ENCODE measurements around the gene MRTFA. TPM values are rescaled to one million over a fixed set of nuclear protein-coding genes. Genes with fewer than 3 reads are reported as not detected.

MRTFA gene
- polyA plus RNA-seq, 1 of the 3 experiments (the other 2 are of a cell fraction) = 5.8 TPM

GRCh38 chr22:40452730-40453487 lies 183.6 kb downstream of the MRTFA start (continued):
- TF ChIP-seq CHD2 (IDR thresholded peaks at IDR 0.05; ENCODE audit: low read length, partially characterized antibody) (no peak), MXI1 (IDR thresholded peaks at IDR 0.05; ENCODE audit: low read depth, low read length) (no peak), SIN3A (IDR thresholded peaks at IDR 0.05; ENCODE audit: borderline replicate concordance, low read depth, low read length) (no peak)
- TF ChIP-seq, protein P1, sequence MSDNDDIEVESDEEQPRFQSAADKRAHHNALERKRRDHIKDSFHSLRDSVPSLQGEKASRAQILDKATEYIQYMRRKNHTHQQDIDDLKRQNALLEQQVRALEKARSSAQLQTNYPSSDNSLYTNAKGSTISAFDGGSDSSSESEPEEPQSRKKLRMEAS (IDR thresholded peaks at IDR 0.05; ENCODE audit: low read depth) = no peak

DNA sequence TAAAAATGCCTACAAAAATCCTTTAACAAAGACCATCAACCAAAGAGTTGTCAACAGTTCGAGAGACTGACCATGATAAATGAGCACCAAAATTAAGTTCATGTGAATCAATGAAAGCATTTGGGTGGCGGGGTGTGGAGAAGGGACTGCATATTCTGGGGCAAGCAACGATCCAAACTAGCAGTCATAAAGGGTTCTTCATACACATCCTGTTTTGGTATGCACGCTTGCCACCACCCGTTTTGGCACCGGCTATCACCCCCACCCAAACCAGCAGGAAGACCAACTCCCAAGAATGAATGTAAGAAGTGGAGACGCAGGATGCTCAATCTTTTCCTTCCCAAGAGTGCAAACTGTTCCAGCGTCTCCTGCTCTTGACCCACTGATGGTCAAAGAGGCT lies 185.3 kb downstream of the MRTFA start:
- no peak for DNase-seq
- no peak for TF ChIP-seq TAF1 (IDR thresholded peaks at IDR 0.05; ENCODE audit: borderline replicate concordance, low read depth, low read length)
- no peak for TF ChIP-seq SIN3A (IDR thresholded peaks at IDR 0.05; ENCODE audit: borderline replicate concordance, low read depth, low read length)
- no peak for TF ChIP-seq FOSL2 (IDR thresholded peaks at IDR 0.05; ENCODE audit: borderline replicate concordance, low read depth)
- no peak for TF ChIP-seq CHD2 (IDR thresholded peaks at IDR 0.05; ENCODE audit: low read length, partially characterized antibody)
- TF ChIP-seq TCF12 (IDR thresholded peaks at IDR 0.05) = no peak
- no peak for TF ChIP-seq RAD21 (IDR thresholded peaks at IDR 0.05; ENCODE audit: low read length)
- TF ChIP-seq EP300 (IDR thresholded peaks at IDR 0.05; ENCODE audit: borderline replicate concordance in 1 of 2, low read depth in 1 of 2, low read length in 1 of 2) = no peak
- TF ChIP-seq FOXJ3 (CRISPR knock-in tag; IDR thresholded peaks at IDR 0.05) = no peak
- TF ChIP-seq POLR2AphosphoS5 (IDR thresholded peaks at IDR 0.05; ENCODE audit: low read depth, low read length) = no peak
- no peak for TF ChIP-seq SMC3 (IDR thresholded peaks at IDR 0.05; ENCODE audit: low read depth, low read length)
- no peak for TF ChIP-seq FOXM1 (IDR thresholded peaks at IDR 0.05; ENCODE audit: low read depth)
- H3K36me3 ChIP-seq (replicated peaks in 1 of 2; ENCODE audit: control insufficient read depth in 1 of 2, insufficient read depth in 2 of 2, low read length in 1 of 2) = no peaks in the 10 kb centered on the region
- peaks cover 2% of the 10 kb centered on the region for H3F3A ChIP-seq (replicated peaks; ENCODE audit: insufficient read depth)
- no peak overlapping the region for H3K4me3 ChIP-seq (ENCODE audit: low read depth in 2 of 2, low read length in 1 of 2)
- H3K27me3 ChIP-seq (ENCODE audit: insufficient read depth) = no peaks in the 10 kb centered on the region
- H3K9ac ChIP-seq = no peak overlapping the region
- ChIA-PET CTCF (interaction anchor here (2.3 kb wide), 1 partner anchor 14 kb away, joined by 8 read pairs; no protein-coding TSS in a partner anchor), POLR2A (no interaction called here)
- H3K9me2 ChIP-seq = no peaks in the 10 kb centered on the region
- no peak overlapping the region for H3K4me2 ChIP-seq
- peaks cover 75% of the 10 kb centered on the region for H3K79me2 ChIP-seq (ENCODE audit: insufficient read depth)
- no peaks in the 10 kb centered on the region for H3K9me3 ChIP-seq
- no peak overlapping the region for H2AFZ ChIP-seq (ENCODE audit: low read depth)
- no peak overlapping the region for H3K27ac ChIP-seq (ENCODE audit: low read depth in 2 of 2, low read length in 1 of 2)
- H4K20me1 ChIP-seq (ENCODE audit: insufficient read depth) = peaks cover 5% of the 10 kb centered on the region; the same call in 1 of the 2 replicates
- 98% methylated on average over 4 of the region's 8 CpGs for WGBS (ENCODE audit: low lambda C conversion rate)
- H3K4me1 ChIP-seq (ENCODE audit: control insufficient read depth in 1 of 2, insufficient read depth in 2 of 2, low read depth in 1 of 2, low read length in 1 of 2) = peaks cover 5 to 7% of the 10 kb centered on the region in 2 experiments; a peak in 2 of 4 replicates

DNA sequence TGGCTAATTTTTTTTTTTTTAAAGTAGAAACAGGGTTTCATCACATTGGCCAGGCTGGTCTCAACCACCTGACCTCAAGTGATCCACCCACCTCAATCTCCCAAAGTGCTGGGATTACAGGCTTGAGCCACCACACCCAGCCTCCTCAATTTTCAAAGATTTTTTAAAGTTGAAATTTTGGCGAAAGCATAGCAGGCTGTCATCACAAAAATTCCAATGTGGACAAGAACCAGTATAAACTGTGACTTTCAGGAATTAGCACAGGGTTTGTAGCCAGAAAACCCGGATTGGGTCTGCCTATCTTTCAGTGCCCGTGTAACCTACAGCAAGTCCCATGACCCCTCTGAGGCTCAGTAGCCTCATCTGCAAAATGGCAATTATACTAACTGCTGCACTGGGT lies 185.9 kb downstream of the MRTFA start:
- CTCF ChIA-PET = interaction anchor here (1.0 kb wide), 1 partner anchor 199 kb away, joined by 3 read pairs; no protein-coding TSS in a partner anchor
- Histone ChIP-seq H3K4me2 (no peak overlapping the region), H2AFZ (ENCODE audit: low read depth) (no peak overlapping the region)
- TF ChIP-seq RCOR1 (IDR thresholded peaks at IDR 0.05; ENCODE audit: low read length) (no peak), MXI1 (IDR thresholded peaks at IDR 0.05; ENCODE audit: low read depth, low read length) (no peak), EZH2phosphoT487 (IDR thresholded peaks at IDR 0.05; ENCODE audit: borderline replicate concordance, low read depth) (no peak), NFIC (IDR thresholded peaks at IDR 0.05; ENCODE audit: borderline replicate concordance) (no peak), EP300 (IDR thresholded peaks at IDR 0.05; ENCODE audit: borderline replicate concordance in 1 of 2, low read depth in 1 of 2, low read length in 1 of 2) (no peak), GATA2 (CRISPR knock-in tag; IDR thresholded peaks at IDR 0.05) (no peak), IRF3 (IDR thresholded peaks at IDR 0.05; ENCODE audit: low read depth, low read length) (no peak), SIN3A (IDR thresholded peaks at IDR 0.05; ENCODE audit: borderline replicate concordance, low read depth, low read length) (no peak), TCF12 (IDR thresholded peaks at IDR 0.05) (no peak)
- TF ChIP-seq, protein P2, sequence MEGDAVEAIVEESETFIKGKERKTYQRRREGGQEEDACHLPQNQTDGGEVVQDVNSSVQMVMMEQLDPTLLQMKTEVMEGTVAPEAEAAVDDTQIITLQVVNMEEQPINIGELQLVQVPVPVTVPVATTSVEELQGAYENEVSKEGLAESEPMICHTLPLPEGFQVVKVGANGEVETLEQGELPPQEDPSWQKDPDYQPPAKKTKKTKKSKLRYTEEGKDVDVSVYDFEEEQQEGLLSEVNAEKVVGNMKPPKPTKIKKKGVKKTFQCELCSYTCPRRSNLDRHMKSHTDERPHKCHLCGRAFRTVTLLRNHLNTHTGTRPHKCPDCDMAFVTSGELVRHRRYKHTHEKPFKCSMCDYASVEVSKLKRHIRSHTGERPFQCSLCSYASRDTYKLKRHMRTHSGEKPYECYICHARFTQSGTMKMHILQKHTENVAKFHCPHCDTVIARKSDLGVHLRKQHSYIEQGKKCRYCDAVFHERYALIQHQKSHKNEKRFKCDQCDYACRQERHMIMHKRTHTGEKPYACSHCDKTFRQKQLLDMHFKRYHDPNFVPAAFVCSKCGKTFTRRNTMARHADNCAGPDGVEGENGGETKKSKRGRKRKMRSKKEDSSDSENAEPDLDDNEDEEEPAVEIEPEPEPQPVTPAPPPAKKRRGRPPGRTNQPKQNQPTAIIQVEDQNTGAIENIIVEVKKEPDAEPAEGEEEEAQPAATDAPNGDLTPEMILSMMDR (IDR thresholded peaks at IDR 0.05) = no peak

More for the DNA sequence above, 185.9 kb downstream of the MRTFA start:
- H4K20me1 ChIP-seq (ENCODE audit: insufficient read depth) = peaks cover 5% of the 10 kb centered on the region; the same call in 1 of the 2 replicates
- no peaks in the 10 kb centered on the region for H3K27me3 ChIP-seq (ENCODE audit: insufficient read depth)
- no peaks in the 10 kb centered on the region for H3K9me3 ChIP-seq
- peaks cover 81% of the 10 kb centered on the region for H3K79me2 ChIP-seq (ENCODE audit: insufficient read depth)
- no peaks in the 10 kb centered on the region for H3K9me2 ChIP-seq
- H3K9ac ChIP-seq = no peak overlapping the region
- H3K27ac ChIP-seq (ENCODE audit: low read depth in 2 of 2, low read length in 1 of 2) = no peak overlapping the region
- 94% methylated on average over 3 of the region's 3 CpGs for WGBS (ENCODE audit: low lambda C conversion rate)
- H3F3A ChIP-seq (replicated peaks; ENCODE audit: insufficient read depth) = peaks cover 2% of the 10 kb centered on the region
- H3K4me3 ChIP-seq (ENCODE audit: low read depth in 2 of 2, low read length in 1 of 2) = no peak overlapping the region
- POLR2A ChIA-PET = no interaction called here
- no peak for DNase-seq
- H3K4me1 ChIP-seq (ENCODE audit: control insufficient read depth in 1 of 2, insufficient read depth in 2 of 2, low read depth in 1 of 2, low read length in 1 of 2) = peaks cover 5 to 7% of the 10 kb centered on the region in 2 experiments; a peak in 2 of 4 replicates
- peaks cover 0 to under 1% of the 10 kb centered on the region in 2 experiments for H3K36me3 ChIP-seq (replicated peaks in 1 of 2; ENCODE audit: control insufficient read depth in 1 of 2, insufficient read depth in 2 of 2, low read length in 1 of 2)

Measured in SK-N-SH (cell line).